ENCODE results near the gene NANS.

GRCh38 chr9:98080326-98080725 lies 23.8 kb downstream of the NANS start:
- TF ChIP-seq CTCF (IDR thresholded peaks at IDR 0.05) (no peak), POLR2A (IDR thresholded peaks at IDR 0.05) (no peak)

Measured in body of pancreas (tissue), 4 donors.